ENCODE data around the gene ZMAT3.
"Not testable (repeated sequence)": the region's sequence is repeated elsewhere in the genome, so short reads cannot be mapped to it uniquely, and the experiment has no call there.

The ZMAT3 gene

DNA sequence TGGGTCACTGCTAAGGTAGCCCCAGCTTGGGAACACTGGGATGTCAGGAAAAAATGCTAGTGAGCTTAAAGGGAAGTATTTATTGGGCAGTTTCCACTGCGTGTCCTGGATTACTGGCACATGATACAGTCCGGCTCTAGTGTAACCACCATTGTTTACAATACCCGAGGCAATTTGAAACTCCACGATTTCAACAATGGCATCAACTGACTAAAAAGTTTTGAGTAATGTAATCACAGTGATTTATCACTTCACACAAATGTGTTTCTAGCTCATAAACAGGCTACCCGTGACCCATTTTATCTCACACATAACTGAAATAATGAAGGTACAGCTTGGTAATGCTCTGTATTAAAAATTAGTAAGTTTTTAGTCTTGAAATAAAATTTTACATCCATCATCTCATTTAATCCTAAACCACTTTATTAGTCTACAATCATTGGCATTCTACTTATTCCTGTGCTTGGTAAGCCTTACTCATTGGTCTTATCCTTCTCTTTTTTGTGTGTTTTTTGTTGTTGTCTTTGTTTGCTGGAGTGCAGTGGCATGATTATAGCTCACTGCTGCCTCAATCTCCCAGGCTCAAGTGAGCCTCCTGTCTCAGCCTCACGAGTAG lies 7.6 kb downstream of the ZMAT3 start:
- in situ Hi-C loops (cut with HindIII; ENCODE audit: low sequenced_read_pairs): no loop called here
- TF ChIP-seq CTCF (IDR thresholded peaks at IDR 0.05; ENCODE audit: low read depth, low read length): no peak
- H3K4me3 ChIP-seq (ENCODE audit: low read depth, low read length): no peak overlapping the region
- no peak for DNase-seq (ENCODE audit: low read depth, low spot score)

- TF ChIP-seq CTCF (IDR thresholded peaks at IDR 0.05; ENCODE audit: low read depth, low read length): no peak
- in situ Hi-C loops (cut with HindIII; ENCODE audit: low sequenced_read_pairs): no loop called here
- no peak for DNase-seq (ENCODE audit: low read depth, low spot score)
- H3K4me3 ChIP-seq (ENCODE audit: low read depth, low read length): no peak overlapping the region
Measured at GRCh38 chr3:179056326-179056725, 15.3 kb downstream of the ZMAT3 start.

DNA sequence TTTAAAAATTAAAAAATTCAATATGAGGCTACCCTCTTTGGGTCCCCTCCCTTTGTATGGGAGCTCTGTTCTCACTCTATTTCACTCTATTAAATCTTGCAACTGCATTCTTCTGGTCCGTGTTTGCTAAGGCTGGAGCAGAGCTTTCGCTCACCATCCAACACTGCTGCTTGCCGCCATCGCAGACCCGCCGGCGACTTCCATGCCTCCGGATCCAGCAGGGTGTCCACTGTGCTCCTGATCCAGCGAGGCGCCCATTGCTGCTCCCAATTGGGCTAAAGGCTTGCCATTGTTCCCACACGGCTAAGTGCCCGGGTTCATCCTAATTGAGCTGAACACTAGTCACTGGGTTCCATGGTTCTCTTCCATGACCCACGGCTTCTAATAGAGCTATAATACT lies 17.0 kb downstream of the ZMAT3 start:
- DNase-seq (ENCODE audit: low read depth, low spot score); in situ Hi-C loops (cut with HindIII; ENCODE audit: low sequenced_read_pairs); H3K4me3 ChIP-seq (ENCODE audit: low read depth, low read length): not testable (repeated sequence)

GRCh38 chr3:179046497-179047353 lies 24.9 kb downstream of the ZMAT3 start:
- TF ChIP-seq CTCF (IDR thresholded peaks at IDR 0.05; ENCODE audit: low read depth, low read length): no peak
- H3K4me3 ChIP-seq (ENCODE audit: low read depth, low read length): no peak overlapping the region
- DNase-seq (ENCODE audit: low read depth, low spot score): peak; percentile 58
- in situ Hi-C loops (cut with HindIII; ENCODE audit: low sequenced_read_pairs): no loop called here

GRCh38 chr3:179045719-179046402 lies 25.7 kb downstream of the ZMAT3 start:
- TF ChIP-seq CTCF (IDR thresholded peaks at IDR 0.05; ENCODE audit: low read depth, low read length): no peak
- no peak for DNase-seq (ENCODE audit: low read depth, low spot score)
- no peak overlapping the region for H3K4me3 ChIP-seq (ENCODE audit: low read depth, low read length)
- in situ Hi-C loops (cut with HindIII; ENCODE audit: low sequenced_read_pairs): no loop called here

GRCh38 chr3:179038899-179039251 lies 32.7 kb downstream of the ZMAT3 start:
- DNase-seq (ENCODE audit: low read depth, low spot score); H3K4me3 ChIP-seq (ENCODE audit: low read depth, low read length); in situ Hi-C loops (cut with HindIII; ENCODE audit: low sequenced_read_pairs): not testable (repeated sequence)

- H3K4me3 ChIP-seq (ENCODE audit: low read depth, low read length): no peak overlapping the region
- in situ Hi-C loops (cut with HindIII; ENCODE audit: low sequenced_read_pairs): no loop called here
- DNase-seq (ENCODE audit: low read depth, low spot score): no peak
- no peak for TF ChIP-seq CTCF (IDR thresholded peaks at IDR 0.05; ENCODE audit: low read depth, low read length)
Measured at GRCh38 chr3:179038216-179038898, 33.3 kb downstream of the ZMAT3 start.

Data from astrocyte of the spinal cord (primary cell).